ENCODE results near the gene ENTPD6.

DNA sequence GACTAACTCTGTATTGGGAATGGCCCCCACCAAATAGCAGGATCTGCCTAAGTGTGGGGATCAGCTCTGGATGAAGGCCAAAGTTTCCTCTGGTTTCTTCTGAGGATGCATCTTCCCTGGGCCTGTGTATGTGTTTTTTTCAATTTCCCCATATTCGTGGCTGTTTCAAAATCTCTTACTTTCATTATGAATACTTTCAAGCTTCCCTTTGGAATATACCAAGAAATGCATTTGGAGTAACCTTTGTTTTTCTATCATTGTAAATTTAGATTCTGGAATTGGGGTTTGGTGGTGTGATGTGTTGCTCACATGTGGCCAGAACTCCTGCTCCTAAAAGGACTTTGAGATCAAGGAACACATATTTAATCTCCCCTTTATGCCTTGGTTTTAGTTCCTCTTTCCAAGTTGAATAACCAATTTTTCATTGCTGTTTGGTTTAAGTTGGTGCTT lies 8.4 kb downstream of the ENTPD6 start:
- no peak for TF ChIP-seq POLR2A (IDR thresholded peaks at IDR 0.05; ENCODE audit: low read depth, low read length)
- TF ChIP-seq, protein P1, sequence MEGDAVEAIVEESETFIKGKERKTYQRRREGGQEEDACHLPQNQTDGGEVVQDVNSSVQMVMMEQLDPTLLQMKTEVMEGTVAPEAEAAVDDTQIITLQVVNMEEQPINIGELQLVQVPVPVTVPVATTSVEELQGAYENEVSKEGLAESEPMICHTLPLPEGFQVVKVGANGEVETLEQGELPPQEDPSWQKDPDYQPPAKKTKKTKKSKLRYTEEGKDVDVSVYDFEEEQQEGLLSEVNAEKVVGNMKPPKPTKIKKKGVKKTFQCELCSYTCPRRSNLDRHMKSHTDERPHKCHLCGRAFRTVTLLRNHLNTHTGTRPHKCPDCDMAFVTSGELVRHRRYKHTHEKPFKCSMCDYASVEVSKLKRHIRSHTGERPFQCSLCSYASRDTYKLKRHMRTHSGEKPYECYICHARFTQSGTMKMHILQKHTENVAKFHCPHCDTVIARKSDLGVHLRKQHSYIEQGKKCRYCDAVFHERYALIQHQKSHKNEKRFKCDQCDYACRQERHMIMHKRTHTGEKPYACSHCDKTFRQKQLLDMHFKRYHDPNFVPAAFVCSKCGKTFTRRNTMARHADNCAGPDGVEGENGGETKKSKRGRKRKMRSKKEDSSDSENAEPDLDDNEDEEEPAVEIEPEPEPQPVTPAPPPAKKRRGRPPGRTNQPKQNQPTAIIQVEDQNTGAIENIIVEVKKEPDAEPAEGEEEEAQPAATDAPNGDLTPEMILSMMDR (conservative IDR thresholded peaks at IDR 0.05; ENCODE audit: low read depth, low read length), result no peak
- TF ChIP-seq BHLHE40 (IDR thresholded peaks at IDR 0.05; ENCODE audit: low read depth, low read length), result no peak
- TF ChIP-seq MXI1 (IDR thresholded peaks at IDR 0.05; ENCODE audit: borderline replicate concordance, low read depth, low read length), result no peak
- TF ChIP-seq RCOR1 (IDR thresholded peaks at IDR 0.05; ENCODE audit: insufficient replicate concordance, low read length), result no peak
- TF ChIP-seq SMC3 (IDR thresholded peaks at IDR 0.05; ENCODE audit: low read depth, low read length), result no peak
- TF ChIP-seq CEBPB (IDR thresholded peaks at IDR 0.05; ENCODE audit: low read depth, low read length), result no peak
- no peak for TF ChIP-seq RFX5 (IDR thresholded peaks at IDR 0.05; ENCODE audit: low read depth, low read length)
- TF ChIP-seq MAFK (IDR thresholded peaks at IDR 0.05; ENCODE audit: low read depth, low read length), result no peak
- no peak for TF ChIP-seq RAD21 (IDR thresholded peaks at IDR 0.05; ENCODE audit: low read length)
- TF ChIP-seq NFE2L2 (IDR thresholded peaks at IDR 0.05; ENCODE audit: low read depth, low read length), result no peak
- no peak for TF ChIP-seq MAZ (IDR thresholded peaks at IDR 0.05; ENCODE audit: borderline replicate concordance, low read depth, low read length)
- TF ChIP-seq, protein P2, sequence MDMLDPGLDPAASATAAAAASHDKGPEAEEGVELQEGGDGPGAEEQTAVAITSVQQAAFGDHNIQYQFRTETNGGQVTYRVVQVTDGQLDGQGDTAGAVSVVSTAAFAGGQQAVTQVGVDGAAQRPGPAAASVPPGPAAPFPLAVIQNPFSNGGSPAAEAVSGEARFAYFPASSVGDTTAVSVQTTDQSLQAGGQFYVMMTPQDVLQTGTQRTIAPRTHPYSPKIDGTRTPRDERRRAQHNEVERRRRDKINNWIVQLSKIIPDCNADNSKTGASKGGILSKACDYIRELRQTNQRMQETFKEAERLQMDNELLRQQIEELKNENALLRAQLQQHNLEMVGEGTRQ (IDR thresholded peaks at IDR 0.05; ENCODE audit: low read depth, low read length), result no peak

All from IMR-90 (cell line).